Mammary epithelial cell (primary cell): Measurements from ENCODE around the gene MPST.

ENCODE experiments used
- CTCF ChIP-seq, 2 donors: IDR thresholded peaks in 1 of 2; conservative IDR thresholded peaks in 1 of 2; 2 replicates each; pipeline ENCODE4 v1.5.1; 2011 to 2012; ENCODE audit warnings: inconsistent platforms in 2 of 2, low read length in 2 of 2, mild to moderate bottlenecking in 2 of 2, control low read depth in 1 of 2, low read depth in 1 of 2; ENCODE audit not compliant: insufficient read depth in 1 of 2; ENCODE audit errors: extremely low read depth in 1 of 2
- EZH2 ChIP-seq: IDR thresholded peaks from 2 replicates; pipeline ENCODE4 v1.6.1; 2012; ENCODE audit warnings: low read length, inconsistent platforms, borderline replicate concordance

DNA sequence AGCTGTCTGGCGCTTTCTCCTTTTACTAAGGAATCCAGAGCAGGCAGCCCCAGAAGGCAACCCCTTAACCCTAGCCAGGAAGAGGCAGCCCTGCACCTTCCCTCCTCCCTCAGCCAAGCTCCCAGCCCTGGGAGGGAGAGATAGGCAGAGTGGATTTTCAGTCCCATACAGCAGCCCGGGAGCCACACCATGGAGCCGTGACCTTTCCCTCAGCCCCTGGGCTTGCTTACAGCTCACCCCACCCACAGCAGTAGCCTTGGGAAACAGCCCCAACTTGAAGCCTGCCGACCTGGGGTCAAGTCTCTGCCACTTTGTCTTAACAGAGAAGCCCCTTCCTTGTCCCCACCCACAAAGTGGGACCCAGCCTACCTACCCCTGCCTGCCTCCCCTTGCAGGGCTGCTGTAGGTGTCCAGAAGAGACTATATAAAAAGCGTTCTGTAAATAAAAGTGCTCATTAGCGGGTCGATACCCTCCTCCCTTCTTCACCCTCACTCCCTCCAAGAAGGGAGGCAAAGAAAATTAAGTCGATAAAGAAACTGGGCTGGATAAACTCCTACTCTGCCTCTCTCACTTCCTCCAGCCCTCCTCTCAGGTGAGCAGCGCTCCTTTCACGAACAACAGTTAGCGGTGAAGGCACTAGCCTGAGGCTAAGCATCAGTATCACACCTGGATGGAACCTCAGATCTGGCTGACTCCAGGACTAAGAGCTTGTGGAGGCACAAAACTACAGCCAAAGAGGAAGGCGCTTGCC is 4.5 kb upstream of the MPST start:
- no peak for TF ChIP-seq CTCF (conservative IDR thresholded peaks at IDR 0.05 in 1 of 2, IDR thresholded peaks at IDR 0.05 in 1 of 2; ENCODE audit: extremely low read depth in 1 of 2, insufficient read depth in 1 of 2, low read depth in 1 of 2, low read length in 2 of 2)
- no peak for TF ChIP-seq EZH2
